ENCODE measurements around the gene KAT6B. TPM values are rescaled to one million over a fixed set of nuclear protein-coding genes. Genes with fewer than 3 reads are reported as not detected.

The KAT6B gene
- total RNA-seq, 1 donor from 2014 or later = 41.1 TPM

DNA sequence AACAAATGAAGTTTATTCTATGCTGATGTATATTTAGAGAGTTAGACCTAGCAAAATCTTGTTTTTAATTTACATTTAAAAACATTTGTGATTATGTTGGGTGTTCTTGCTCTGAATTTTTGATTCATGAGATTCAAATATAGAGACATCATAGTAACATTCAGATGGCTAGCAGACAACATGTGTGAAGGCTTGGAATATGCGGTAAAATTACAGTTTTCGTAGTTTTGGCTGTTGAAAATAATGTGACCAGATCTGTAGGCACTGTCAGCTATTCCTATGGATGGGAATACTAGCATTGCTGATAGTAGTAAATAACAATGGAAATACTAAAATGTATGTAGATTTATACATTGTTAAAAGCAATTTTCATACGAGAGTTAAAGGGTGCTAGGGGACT lies 131.9 kb downstream of the KAT6B start:
- Histone ChIP-seq H3K27ac (no peak overlapping the region), H3K27me3 (no peaks in the 10 kb centered on the region), H3K36me3 (no peaks in the 10 kb centered on the region), H3K9me3 (no peaks in the 10 kb centered on the region), H3K4me3 (no peak overlapping the region), H3K4me1 (no peaks in the 10 kb centered on the region)
- intact Hi-C loops (cut with DNase I) = no loop called here
- TF ChIP-seq, protein P1, sequence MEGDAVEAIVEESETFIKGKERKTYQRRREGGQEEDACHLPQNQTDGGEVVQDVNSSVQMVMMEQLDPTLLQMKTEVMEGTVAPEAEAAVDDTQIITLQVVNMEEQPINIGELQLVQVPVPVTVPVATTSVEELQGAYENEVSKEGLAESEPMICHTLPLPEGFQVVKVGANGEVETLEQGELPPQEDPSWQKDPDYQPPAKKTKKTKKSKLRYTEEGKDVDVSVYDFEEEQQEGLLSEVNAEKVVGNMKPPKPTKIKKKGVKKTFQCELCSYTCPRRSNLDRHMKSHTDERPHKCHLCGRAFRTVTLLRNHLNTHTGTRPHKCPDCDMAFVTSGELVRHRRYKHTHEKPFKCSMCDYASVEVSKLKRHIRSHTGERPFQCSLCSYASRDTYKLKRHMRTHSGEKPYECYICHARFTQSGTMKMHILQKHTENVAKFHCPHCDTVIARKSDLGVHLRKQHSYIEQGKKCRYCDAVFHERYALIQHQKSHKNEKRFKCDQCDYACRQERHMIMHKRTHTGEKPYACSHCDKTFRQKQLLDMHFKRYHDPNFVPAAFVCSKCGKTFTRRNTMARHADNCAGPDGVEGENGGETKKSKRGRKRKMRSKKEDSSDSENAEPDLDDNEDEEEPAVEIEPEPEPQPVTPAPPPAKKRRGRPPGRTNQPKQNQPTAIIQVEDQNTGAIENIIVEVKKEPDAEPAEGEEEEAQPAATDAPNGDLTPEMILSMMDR (IDR thresholded peaks at IDR 0.05) = no peak
- no peak for DNase-seq (ENCODE audit: low spot score in 2 of 2)

DNA sequence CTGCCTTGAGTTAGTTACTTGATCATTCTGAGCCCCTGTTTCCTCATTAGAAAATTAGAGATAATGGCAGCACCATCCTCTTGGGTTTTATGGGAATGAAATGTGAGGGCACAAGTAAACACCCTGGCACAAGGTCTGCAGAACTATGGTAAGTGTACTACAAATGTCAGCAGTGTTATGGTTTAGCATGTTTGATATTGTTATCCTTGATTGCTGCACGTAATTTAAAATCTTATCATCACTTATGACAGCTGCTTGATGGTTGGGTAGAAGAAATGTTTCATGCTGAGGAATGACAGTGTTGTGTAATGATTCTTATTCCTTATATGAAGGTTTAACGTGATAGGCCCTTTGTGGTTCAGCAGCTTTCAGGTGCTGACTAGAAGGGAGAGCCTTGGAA lies 134.3 kb downstream of the KAT6B start:
- Histone ChIP-seq H3K27me3 (no peaks in the 10 kb centered on the region), H3K4me1 (no peaks in the 10 kb centered on the region), H3K9me3 (no peaks in the 10 kb centered on the region), H3K36me3 (no peaks in the 10 kb centered on the region), H3K4me3 (no peak overlapping the region), H3K27ac (no peak overlapping the region)
- DNase-seq (ENCODE audit: low spot score in 2 of 2) = no peak
- intact Hi-C loops (cut with DNase I) = no loop called here
- TF ChIP-seq, protein P1 (IDR thresholded peaks at IDR 0.05) = no peak

DNA sequence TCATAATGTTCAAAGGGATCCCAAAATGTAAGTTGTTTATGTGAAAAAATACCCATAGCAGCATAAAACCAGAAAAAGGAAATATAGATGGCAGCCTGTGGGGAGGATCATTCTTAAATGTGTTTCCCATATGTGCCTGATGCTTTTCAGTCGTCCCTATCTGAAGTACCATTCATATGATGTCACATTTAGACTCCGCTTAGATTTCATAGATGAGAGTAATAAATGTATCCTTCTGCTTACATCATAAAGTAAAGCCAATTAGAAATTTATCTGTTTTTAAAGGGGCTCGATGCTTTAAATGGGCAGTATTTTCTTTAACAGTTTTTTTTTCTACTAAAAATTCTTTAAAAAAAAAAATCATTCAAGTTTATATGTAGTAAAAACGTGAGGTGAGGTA lies 136.1 kb downstream of the KAT6B start:
- H3K36me3 ChIP-seq = no peaks in the 10 kb centered on the region
- H3K9me3 ChIP-seq = no peaks in the 10 kb centered on the region
- no peak overlapping the region for H3K27ac ChIP-seq
- H3K4me3 ChIP-seq = no peak overlapping the region
- no peaks in the 10 kb centered on the region for H3K4me1 ChIP-seq
- no peak for DNase-seq (ENCODE audit: low spot score in 2 of 2)
- H3K27me3 ChIP-seq = no peaks in the 10 kb centered on the region
- intact Hi-C loops (cut with DNase I) = no loop called here
- TF ChIP-seq, protein P1 (IDR thresholded peaks at IDR 0.05) = no peak

DNA sequence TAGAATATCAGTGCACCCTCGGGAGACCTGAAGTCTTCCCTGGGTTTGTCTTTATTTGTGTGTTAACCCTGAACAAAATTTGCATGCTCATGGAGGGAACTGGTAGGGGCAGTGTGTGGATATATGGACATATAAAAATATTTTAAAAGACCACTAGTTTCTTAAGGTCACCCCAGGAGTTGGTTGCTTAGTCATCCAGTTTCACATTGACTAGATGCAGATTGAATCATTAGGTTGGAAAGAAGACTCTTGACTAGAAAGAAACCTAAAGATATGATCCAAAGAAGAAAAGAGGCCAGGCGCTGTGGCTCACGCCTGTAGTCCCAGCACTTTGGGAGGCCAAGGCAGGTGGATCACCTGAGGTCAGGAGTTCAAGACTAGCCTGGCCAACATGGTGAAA lies 137.1 kb downstream of the KAT6B start:
- H3K4me3 ChIP-seq = no peak overlapping the region
- no peak for DNase-seq (ENCODE audit: low spot score in 2 of 2)
- no peaks in the 10 kb centered on the region for H3K4me1 ChIP-seq
- H3K9me3 ChIP-seq = no peaks in the 10 kb centered on the region
- H3K36me3 ChIP-seq = no peaks in the 10 kb centered on the region
- no peaks in the 10 kb centered on the region for H3K27me3 ChIP-seq
- intact Hi-C loops (cut with DNase I) = no loop called here
- TF ChIP-seq, protein P1 (IDR thresholded peaks at IDR 0.05) = no peak
- H3K27ac ChIP-seq = no peak overlapping the region

DNA sequence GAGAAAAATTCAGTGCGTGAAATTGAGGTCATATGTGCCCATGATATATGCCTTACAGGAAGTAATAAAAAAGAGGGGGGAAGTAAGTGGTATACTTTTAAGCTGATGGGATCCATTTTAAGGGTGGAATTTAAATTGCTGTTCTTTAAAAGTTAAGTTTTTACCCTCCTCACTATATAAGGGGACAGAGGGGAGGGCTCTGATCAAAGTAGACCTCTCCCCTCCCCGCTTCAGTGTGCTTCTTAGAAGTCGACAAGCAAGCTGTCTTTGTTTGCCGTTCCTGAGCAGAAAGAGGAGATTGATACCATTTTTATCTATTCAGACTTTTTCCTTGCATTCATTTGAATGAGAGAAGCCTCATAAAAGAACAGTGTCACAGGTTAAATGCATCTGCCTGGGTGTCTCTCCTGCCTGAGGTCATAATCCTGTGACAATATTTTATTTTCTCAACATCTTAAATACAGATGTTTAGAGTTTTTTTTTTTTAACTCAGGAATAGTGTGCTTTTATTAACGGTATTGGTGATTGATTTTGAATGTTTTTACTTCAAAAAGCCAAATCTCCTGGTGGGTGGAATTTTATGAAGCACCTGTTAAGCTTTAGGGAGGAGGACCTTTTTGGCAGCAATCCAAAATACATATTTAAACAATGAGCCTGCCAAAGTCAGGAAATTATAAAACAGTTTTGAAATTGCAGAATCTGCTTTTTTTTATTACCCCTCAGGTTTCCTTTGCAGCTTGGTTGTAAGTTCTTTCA lies 141.7 kb downstream of the KAT6B start:
- DNase-seq (ENCODE audit: low spot score in 2 of 2) = no peak
- Histone ChIP-seq H3K27me3 (no peaks in the 10 kb centered on the region), H3K4me1 (peaks cover 0 to 4% of the 10 kb centered on the region in 2 donors), H3K36me3 (no peaks in the 10 kb centered on the region), H3K9me3 (no peaks in the 10 kb centered on the region), H3K27ac (no peak overlapping the region), H3K4me3 (no peak overlapping the region)
- intact Hi-C loops (cut with DNase I) = no loop called here
- TF ChIP-seq, protein P1 (IDR thresholded peaks at IDR 0.05) = no peak
